GM12878 (cell line): ENCODE results near the gene ZMIZ2. TPM values are rescaled to one million over a fixed set of nuclear protein-coding genes. Genes with fewer than 3 reads are reported as not detected.
"Not testable (repeated sequence)": the region's sequence is repeated elsewhere in the genome, so short reads cannot be mapped to it uniquely, and the experiment has no call there.

Experiments used
- ATAC-seq: fragments of 200-7000 bp; cut with Tn5 transposase; 3 replicates; pipeline ENCODE4 v1.9.1; 2020; ENCODE audit warnings: mild to moderate bottlenecking, moderate library complexity
- BruUV-seq: library from RNA; stranded (reverse); fragments of 400-500 nt; replicated peaks from 2 replicates; lab custom pipeline; 2021; lab: Mats Ljungman, UMichigan
- CTCF ChIA-PET: fragments of 300-600 bp; sonication (Branson Sonifier 250); formaldehyde crosslinking; extraction: SDS; loops from one replicate; lab custom pipeline; 2021; ENCODE audit warnings: inconsistent platforms; lab: Yijun Ruan, JAX
- POLR2A ChIA-PET: fragments of 350-600 bp; formaldehyde crosslinking; extraction: SDS; loops from one replicate; lab custom pipeline; 2021; ENCODE audit warnings: inconsistent platforms; lab: Charles Lee
- RAD21 ChIA-PET: fragments of 300-600 bp; sonication (Branson Sonifier 250); formaldehyde crosslinking; loops from one replicate; lab custom pipeline; 2023; ENCODE audit warnings: antibody characterized with exemption; ENCODE audit not compliant: unreplicated experiment; lab: Charles Lee
- SMC1A ChIA-PET: fragments of 300-600 bp; sonication (Branson Sonifier 250); formaldehyde crosslinking; loops from one replicate; lab custom pipeline; 2023; ENCODE audit not compliant: unreplicated experiment, uncharacterized antibody; lab: Charles Lee
- DNase-seq: peaks from one replicate; pipeline ENCODE4 v3.0.0-alpha.2; 2011; ENCODE audit warnings: low read depth, low spot score
- FAIRE-seq: peaks from 3 replicates; lab custom pipeline; 2011; peaks lifted over from hg19 to GRCh38; lab: Jason Lieb, UNC
- H2AFZ ChIP-seq: 2 replicates; pipeline ENCODE4 v1.6.0; 2011; ENCODE audit warnings: low read depth, low read length, control low read depth; ENCODE audit not compliant: control insufficient read depth
- H3K27ac ChIP-seq: 2 replicates; pipeline ENCODE4 v1.5.1; 2011; ENCODE audit warnings: control low read depth; ENCODE audit not compliant: control insufficient read depth, insufficient read depth
- H3K27me3 ChIP-seq, 2 experiments: replicated peaks in 1 of 2; 2 replicates each; pipeline versions ENCODE4 v1.6.0 to v1.6.1; 2011; ENCODE audit warnings: low read length in 1 of 2; ENCODE audit not compliant: control insufficient read depth in 2 of 2, insufficient read depth in 2 of 2
- H3K36me3 ChIP-seq, 2 experiments: 2 replicates each; pipeline ENCODE4 v1.5.1; 2011; ENCODE audit warnings: low read length in 1 of 2; ENCODE audit not compliant: control insufficient read depth in 2 of 2, insufficient read depth in 2 of 2
- H3K4me1 ChIP-seq: 2 replicates; pipeline ENCODE4 v1.6.1; 2011; ENCODE audit warnings: mild to moderate bottlenecking, low read length, moderate library complexity, mixed read lengths; ENCODE audit not compliant: control insufficient read depth, insufficient read depth
- H3K4me2 ChIP-seq: 2 replicates; pipeline ENCODE4 v1.6.0; 2011; ENCODE audit warnings: control low read depth; ENCODE audit not compliant: control insufficient read depth, insufficient read depth
- H3K4me3 ChIP-seq: fragments of 200-600 bp; sonication (generic); 2 replicates; pipeline ENCODE4 v1.5.1; 2016
- H3K79me2 ChIP-seq: 2 replicates; pipeline ENCODE4 v1.6.0; 2011; ENCODE audit warnings: low read length; ENCODE audit not compliant: control insufficient read depth, insufficient read depth
- H3K9ac ChIP-seq: 2 replicates; pipeline ENCODE4 v1.8.0; 2011; ENCODE audit warnings: low read length, control low read depth, mixed read lengths; ENCODE audit not compliant: control insufficient read depth, insufficient read depth
- H3K9me3 ChIP-seq: replicated peaks from 3 replicates; pipeline ENCODE4 v1.5.1; 2011; ENCODE audit warnings: mild to moderate bottlenecking, low read length; ENCODE audit not compliant: control insufficient read depth, insufficient read depth
- H4K20me1 ChIP-seq: 2 replicates; pipeline ENCODE4 v1.6.0; 2011; ENCODE audit not compliant: control insufficient read depth, insufficient read depth
- WGBS: methylation state at CpG from one replicate; pipeline ENCODE4 v1.1.6; 2016; ENCODE audit warnings: low lambda C conversion rate; ENCODE audit not compliant: insufficient replicate concordance, insufficient coverage; ENCODE audit errors: missing lambda C conversion rate; 5-methylcytosine and 5-hydroxymethylcytosine counted together
- in situ Hi-C: fragments of 300-500 bp; cut with MboI; formaldehyde crosslinking; loops from 9 replicates; pipeline ENCODE4 v1.14.3; 2018; ENCODE audit warnings: mixed read lengths
- intact Hi-C: fragments of 100-400 bp; cut with micrococcal nuclease; formaldehyde crosslinking; loops from one replicate; pipeline ENCODE4 v1.14.2; 2022; ENCODE audit not compliant: unreplicated experiment
- polyA plus RNA-seq, 11 experiments: library from polyadenylated mRNA; depleted of rRNA in 4 of 11; unstranded in 6 of 11; stranded (reverse) in 5 of 11; fragments of >200 nt; fragmentation: Nextera tagmentation in 4 of 11; fragmentation: Illumina TruSeq in 1 of 11; extraction: Ambion mirVana in 4 of 11; extraction: Trizol in 1 of 11; gene quantifications; 1 replicate in 1 of 11; 2 replicates in 10 of 11; pipeline versions ENCODE4 v1.2.1 to v1.2.3, GENCODE V29; 2011 to 2016; ENCODE audit warnings: inconsistent platforms in 2 of 11, missing spikeins in 2 of 11, low read depth in 1 of 11
- total RNA-seq, 4 experiments: library from RNA; depleted of rRNA in 3 of 4; stranded (reverse); fragments of >200 nt in 3 of 4; fragmentation: Illumina TruSeq in 1 of 4; extraction: Trizol in 1 of 4; gene quantifications; 2 replicates each; pipeline versions ENCODE4 v1.2.1 to v1.2.3, GENCODE V29; 2013 to 2021
- TF ChIP-seq, protein P1 (sequence below): IDR thresholded peaks from 2 replicates; pipeline ENCODE4 v1.6.1; 2011; ENCODE audit warnings: mild to moderate bottlenecking, low read depth, low read length, moderate library complexity; ENCODE audit not compliant: insufficient replicate concordance
- TF ChIP-seq, protein P2 (sequence below): fragments of 450-650 bp; IDR thresholded peaks from 2 replicates; pipeline ENCODE4 v1.6.1; 2016; ENCODE audit warnings: mild to moderate bottlenecking

Gene ZMIZ2
- total and polyA plus RNA-seq, 10 of the 15 experiments (the other 5 are each of a cell fraction or from before 2014, with no cell fraction given) = 0.71 to 158 (median 17.0) TPM

DNA sequence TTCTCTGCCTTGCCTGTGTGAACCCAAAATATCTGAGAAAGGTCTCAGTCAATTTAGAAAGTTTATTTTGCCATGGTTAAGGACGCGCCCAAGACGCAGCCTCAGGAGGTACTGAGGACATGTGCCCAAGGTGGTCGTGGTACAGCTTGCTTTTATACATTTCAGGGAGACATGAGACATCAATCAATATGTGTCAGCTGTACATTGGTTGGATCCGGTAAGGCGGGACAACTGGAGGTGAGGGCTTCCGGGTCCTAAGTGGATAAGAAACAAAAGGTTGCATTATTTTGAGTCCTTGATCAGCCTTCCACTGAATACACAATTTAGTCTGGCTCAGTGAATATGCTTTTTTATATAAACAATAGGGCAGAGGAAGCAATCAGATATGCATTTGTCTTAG is 22.4 kb upstream of the ZMIZ2 start:
- H3K79me2 ChIP-seq, H3K27ac ChIP-seq, FAIRE-seq, H2AFZ ChIP-seq, H3K9ac ChIP-seq, H3K4me1 ChIP-seq, CTCF ChIA-PET, H3K27me3 ChIP-seq, H3K4me2 ChIP-seq, POLR2A ChIA-PET, in situ Hi-C loops, intact Hi-C loops, BruUV-seq, H3K4me3 ChIP-seq, ATAC-seq, H4K20me1 ChIP-seq, H3K9me3 ChIP-seq, H3K36me3 ChIP-seq, DNase-seq: not testable (repeated sequence)
- SMC1A ChIA-PET = interaction anchor here (0.9 kb wide), 1 partner anchor 92 kb away, joined by 3 read pairs; no protein-coding TSS in a partner anchor
- RAD21 ChIA-PET = interaction anchor here (1.0 kb wide), 1 partner anchor 8 kb away, joined by 3 read pairs; no protein-coding TSS in a partner anchor
- WGBS = 80% methylated on average over 7 of the region's 7 CpGs
- TF ChIP-seq, protein P1, sequence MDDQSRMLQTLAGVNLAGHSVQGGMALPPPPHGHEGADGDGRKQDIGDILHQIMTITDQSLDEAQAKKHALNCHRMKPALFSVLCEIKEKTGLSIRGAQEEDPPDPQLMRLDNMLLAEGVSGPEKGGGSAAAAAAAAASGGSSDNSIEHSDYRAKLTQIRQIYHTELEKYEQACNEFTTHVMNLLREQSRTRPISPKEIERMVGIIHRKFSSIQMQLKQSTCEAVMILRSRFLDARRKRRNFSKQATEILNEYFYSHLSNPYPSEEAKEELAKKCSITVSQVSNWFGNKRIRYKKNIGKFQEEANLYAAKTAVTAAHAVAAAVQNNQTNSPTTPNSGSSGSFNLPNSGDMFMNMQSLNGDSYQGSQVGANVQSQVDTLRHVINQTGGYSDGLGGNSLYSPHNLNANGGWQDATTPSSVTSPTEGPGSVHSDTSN = peak; percentile 45
- TF ChIP-seq, protein P2, sequence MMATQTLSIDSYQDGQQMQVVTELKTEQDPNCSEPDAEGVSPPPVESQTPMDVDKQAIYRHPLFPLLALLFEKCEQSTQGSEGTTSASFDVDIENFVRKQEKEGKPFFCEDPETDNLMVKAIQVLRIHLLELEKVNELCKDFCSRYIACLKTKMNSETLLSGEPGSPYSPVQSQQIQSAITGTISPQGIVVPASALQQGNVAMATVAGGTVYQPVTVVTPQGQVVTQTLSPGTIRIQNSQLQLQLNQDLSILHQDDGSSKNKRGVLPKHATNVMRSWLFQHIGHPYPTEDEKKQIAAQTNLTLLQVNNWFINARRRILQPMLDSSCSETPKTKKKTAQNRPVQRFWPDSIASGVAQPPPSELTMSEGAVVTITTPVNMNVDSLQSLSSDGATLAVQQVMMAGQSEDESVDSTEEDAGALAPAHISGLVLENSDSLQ = peak; percentile 72
